GM18867 (cell line): ENCODE data around the gene VCP.

ENCODE experiments used
- ATAC-seq: cut with Tn5 transposase; IDR thresholded peaks from one replicate; pipeline ENCODE4 v1.9.1; 2021; ENCODE audit warnings: mild to moderate bottlenecking, moderate library complexity; ENCODE audit not compliant: unreplicated experiment

The VCP gene

GRCh38 chr9:35067056-35067455 lies 5.4 kb downstream of the VCP start:
- ATAC-seq = no peak

- no peak for ATAC-seq
These were observed 11.7 kb downstream of the VCP start for GRCh38 chr9:35060548-35061207.

GRCh38 chr9:35059438-35059837 lies 13.0 kb downstream of the VCP start:
- no peak for ATAC-seq

- ATAC-seq = no peak
These were observed 15.2 kb downstream of the VCP start for GRCh38 chr9:35057271-35057620.

- no peak for ATAC-seq
These were observed 15.7 kb downstream of the VCP start for GRCh38 chr9:35056571-35057270.

- ATAC-seq = no peak
These were observed 17.4 kb downstream of the VCP start for GRCh38 chr9:35054871-35055644.

GRCh38 chr9:35054185-35054835 lies 18.1 kb downstream of the VCP start:
- no peak for ATAC-seq

- ATAC-seq = no peak
These were observed 21.1 kb downstream of the VCP start for GRCh38 chr9:35051069-35051967.

GRCh38 chr9:35048511-35048910 lies 23.9 kb downstream of the VCP start:
- ATAC-seq = no peak

- ATAC-seq = no peak
These were observed 28.4 kb downstream of the VCP start for GRCh38 chr9:35044071-35044470.

- ATAC-seq = no peak
These were observed 29.4 kb downstream of the VCP start for GRCh38 chr9:35042891-35043545.

- ATAC-seq = no peak
These were observed 30.3 kb downstream of the VCP start for GRCh38 chr9:35042081-35042604.

- ATAC-seq = no peak
These were observed 36.3 kb downstream of the VCP start for GRCh38 chr9:35035851-35036701.

- ATAC-seq = no peak
These were observed 39.3 kb downstream of the VCP start for GRCh38 chr9:35033101-35033500.

- no peak for ATAC-seq
These were observed 42.6 kb downstream of the VCP start for GRCh38 chr9:35029852-35030251.

- ATAC-seq = no peak
These were observed 43.2 kb downstream of the VCP start for GRCh38 chr9:35029241-35029640.

GRCh38 chr9:35028341-35028740 lies 44.1 kb downstream of the VCP start:
- ATAC-seq = no peak

GRCh38 chr9:35027860-35028259 lies 44.6 kb downstream of the VCP start:
- no peak for ATAC-seq

GRCh38 chr9:35027374-35027773 lies 45.1 kb downstream of the VCP start:
- ATAC-seq = no peak
